ENCODE data around the gene P2RX3.

The P2RX3 gene

DNA sequence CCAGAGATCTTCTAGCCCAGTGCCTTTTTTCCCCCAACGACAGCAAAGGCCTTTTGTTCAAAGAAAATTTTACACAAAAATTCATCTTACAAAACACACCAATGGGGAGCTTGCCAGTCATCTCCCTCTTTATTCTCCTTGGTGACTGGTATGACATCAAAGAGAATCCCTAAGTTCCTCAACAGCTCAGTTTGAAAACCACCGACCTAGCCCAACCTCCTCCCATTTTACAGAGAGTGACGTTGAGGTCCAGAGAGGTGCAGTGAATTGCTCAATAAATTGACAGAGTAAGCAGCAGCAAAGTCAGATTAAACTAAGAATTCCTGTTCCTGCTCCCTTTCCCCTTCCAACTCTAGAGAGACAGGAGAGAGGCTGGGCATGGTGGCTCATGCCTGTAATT, 81.0 kb downstream of the P2RX3 start:
- CTCF ChIA-PET: no interaction called here
- H3K27ac ChIP-seq: no peak overlapping the region
- no peak for DNase-seq (ENCODE audit: low spot score)
- POLR2A ChIA-PET (ENCODE audit: low non-redundant PET): no interaction called here
- TF ChIP-seq CTCF (conservative IDR thresholded peaks at IDR 0.05; ENCODE audit: low read depth): no peak

- CTCF ChIA-PET: interaction anchor here (0.5 kb wide), 1 partner anchor 910 kb away, joined by 4 read pairs; no protein-coding TSS in a partner anchor
- POLR2A ChIA-PET (ENCODE audit: low non-redundant PET): no interaction called here
- DNase-seq (ENCODE audit: low spot score): no peak
- TF ChIP-seq CTCF (conservative IDR thresholded peaks at IDR 0.05; ENCODE audit: low read depth): no peak
- H3K27ac ChIP-seq: no peak overlapping the region
Measured at GRCh38 chr11:57421066-57421465, 82.9 kb downstream of the P2RX3 start.

DNA sequence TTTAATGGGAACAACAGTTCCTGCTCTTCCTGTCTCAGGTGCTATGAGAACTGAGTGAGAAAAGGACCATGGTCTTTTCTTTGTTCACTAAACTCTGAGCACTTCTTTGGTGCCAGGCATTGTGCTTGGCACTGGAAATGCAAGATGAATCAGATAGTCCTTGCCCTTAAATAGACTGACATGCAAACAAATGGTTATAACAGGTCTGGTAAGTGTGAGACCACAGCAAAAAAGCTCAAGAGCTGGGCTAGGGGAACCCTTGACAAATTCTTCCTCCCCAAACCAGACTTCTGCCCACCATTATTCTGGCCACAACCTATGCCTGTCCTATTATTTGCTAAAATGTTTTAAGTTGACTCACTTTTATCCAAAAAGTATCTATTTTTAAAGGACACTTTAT, 83.7 kb downstream of the P2RX3 start:
- ChIA-PET POLR2A (ENCODE audit: low non-redundant PET) (no interaction called here), CTCF (no interaction called here)
- TF ChIP-seq CTCF (conservative IDR thresholded peaks at IDR 0.05; ENCODE audit: low read depth): no peak
- H3K27ac ChIP-seq: no peak overlapping the region
- DNase-seq (ENCODE audit: low spot score): no peak
